ENCODE results near the gene EP400.

DNA sequence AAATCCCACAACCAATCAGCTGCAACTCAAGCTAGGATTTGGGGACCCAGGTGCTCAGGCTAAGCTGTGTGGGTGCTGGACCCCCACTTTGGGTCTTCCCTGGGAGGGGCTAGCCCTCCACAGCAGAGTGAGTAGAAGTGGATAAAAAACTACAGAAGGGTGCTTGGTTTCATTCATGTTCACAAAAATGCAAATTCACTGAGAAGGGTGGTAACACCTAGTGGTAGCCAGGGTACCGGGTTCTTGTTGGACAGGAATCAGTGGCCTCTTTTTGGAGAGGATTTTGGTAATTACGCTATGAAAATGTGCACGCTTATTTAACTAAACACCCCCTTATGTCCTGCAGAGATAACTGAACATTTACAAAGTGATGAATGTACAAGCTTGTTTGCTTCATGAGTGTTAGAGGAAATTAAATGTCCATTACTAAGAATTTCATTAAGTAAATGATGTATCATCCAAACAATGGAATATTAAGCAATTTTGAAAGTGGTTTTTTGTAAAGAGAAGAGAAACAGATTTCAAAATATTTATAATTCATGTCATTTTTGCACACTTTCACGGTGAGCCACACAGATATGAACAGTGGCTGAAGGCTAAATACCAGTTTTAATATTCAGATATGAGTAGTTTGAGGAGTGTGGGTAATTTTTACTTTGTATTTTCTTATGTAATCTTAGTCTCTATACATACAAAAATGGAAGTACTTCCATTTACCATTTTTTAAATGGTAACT, 116.0 kb downstream of the EP400 start:
- TF ChIP-seq ZNF324 (tag by site-specific recombination; IDR thresholded peaks at IDR 0.05) (no peak), ZNF501 (tag by site-specific recombination; IDR thresholded peaks at IDR 0.05) (no peak), MYNN (tag by site-specific recombination; IDR thresholded peaks at IDR 0.05; ENCODE audit: borderline replicate concordance) (no peak), OVOL3 (tag by site-specific recombination; IDR thresholded peaks at IDR 0.05) (no peak), MEIS1 (CRISPR knock-in tag; IDR thresholded peaks at IDR 0.05; ENCODE audit: borderline replicate concordance) (no peak), ZNF174 (tag by site-specific recombination; IDR thresholded peaks at IDR 0.05) (no peak), BCL11A (tag by site-specific recombination; IDR thresholded peaks at IDR 0.05; ENCODE audit: low read depth) (no peak), ZNF2 (tag by site-specific recombination; IDR thresholded peaks at IDR 0.05) (no peak), KLF10 (tag by site-specific recombination; IDR thresholded peaks at IDR 0.05) (no peak), ZNF10 (tag by site-specific recombination; IDR thresholded peaks at IDR 0.05) (no peak)
- TF ChIP-seq, protein P1, sequence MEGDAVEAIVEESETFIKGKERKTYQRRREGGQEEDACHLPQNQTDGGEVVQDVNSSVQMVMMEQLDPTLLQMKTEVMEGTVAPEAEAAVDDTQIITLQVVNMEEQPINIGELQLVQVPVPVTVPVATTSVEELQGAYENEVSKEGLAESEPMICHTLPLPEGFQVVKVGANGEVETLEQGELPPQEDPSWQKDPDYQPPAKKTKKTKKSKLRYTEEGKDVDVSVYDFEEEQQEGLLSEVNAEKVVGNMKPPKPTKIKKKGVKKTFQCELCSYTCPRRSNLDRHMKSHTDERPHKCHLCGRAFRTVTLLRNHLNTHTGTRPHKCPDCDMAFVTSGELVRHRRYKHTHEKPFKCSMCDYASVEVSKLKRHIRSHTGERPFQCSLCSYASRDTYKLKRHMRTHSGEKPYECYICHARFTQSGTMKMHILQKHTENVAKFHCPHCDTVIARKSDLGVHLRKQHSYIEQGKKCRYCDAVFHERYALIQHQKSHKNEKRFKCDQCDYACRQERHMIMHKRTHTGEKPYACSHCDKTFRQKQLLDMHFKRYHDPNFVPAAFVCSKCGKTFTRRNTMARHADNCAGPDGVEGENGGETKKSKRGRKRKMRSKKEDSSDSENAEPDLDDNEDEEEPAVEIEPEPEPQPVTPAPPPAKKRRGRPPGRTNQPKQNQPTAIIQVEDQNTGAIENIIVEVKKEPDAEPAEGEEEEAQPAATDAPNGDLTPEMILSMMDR (tag by site-specific recombination; IDR thresholded peaks at IDR 0.05), result no peak
- TF ChIP-seq, protein P2, sequence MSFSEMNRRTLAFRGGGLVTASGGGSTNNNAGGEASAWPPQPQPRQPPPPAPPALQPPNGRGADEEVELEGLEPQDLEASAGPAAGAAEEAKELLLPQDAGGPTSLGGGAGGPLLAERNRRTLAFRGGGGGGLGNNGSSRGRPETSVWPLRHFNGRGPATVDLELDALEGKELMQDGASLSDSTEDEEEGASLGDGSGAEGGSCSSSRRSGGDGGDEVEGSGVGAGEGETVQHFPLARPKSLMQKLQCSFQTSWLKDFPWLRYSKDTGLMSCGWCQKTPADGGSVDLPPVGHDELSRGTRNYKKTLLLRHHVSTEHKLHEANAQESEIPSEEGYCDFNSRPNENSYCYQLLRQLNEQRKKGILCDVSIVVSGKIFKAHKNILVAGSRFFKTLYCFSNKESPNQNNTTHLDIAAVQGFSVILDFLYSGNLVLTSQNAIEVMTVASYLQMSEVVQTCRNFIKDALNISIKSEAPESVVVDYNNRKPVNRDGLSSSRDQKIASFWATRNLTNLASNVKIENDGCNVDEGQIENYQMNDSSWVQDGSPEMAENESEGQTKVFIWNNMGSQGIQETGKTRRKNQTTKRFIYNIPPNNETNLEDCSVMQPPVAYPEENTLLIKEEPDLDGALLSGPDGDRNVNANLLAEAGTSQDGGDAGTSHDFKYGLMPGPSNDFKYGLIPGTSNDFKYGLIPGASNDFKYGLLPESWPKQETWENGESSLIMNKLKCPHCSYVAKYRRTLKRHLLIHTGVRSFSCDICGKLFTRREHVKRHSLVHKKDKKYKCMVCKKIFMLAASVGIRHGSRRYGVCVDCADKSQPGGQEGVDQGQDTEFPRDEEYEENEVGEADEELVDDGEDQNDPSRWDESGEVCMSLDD (tag by site-specific recombination; IDR thresholded peaks at IDR 0.05), result no peak
- TF ChIP-seq, protein P3, sequence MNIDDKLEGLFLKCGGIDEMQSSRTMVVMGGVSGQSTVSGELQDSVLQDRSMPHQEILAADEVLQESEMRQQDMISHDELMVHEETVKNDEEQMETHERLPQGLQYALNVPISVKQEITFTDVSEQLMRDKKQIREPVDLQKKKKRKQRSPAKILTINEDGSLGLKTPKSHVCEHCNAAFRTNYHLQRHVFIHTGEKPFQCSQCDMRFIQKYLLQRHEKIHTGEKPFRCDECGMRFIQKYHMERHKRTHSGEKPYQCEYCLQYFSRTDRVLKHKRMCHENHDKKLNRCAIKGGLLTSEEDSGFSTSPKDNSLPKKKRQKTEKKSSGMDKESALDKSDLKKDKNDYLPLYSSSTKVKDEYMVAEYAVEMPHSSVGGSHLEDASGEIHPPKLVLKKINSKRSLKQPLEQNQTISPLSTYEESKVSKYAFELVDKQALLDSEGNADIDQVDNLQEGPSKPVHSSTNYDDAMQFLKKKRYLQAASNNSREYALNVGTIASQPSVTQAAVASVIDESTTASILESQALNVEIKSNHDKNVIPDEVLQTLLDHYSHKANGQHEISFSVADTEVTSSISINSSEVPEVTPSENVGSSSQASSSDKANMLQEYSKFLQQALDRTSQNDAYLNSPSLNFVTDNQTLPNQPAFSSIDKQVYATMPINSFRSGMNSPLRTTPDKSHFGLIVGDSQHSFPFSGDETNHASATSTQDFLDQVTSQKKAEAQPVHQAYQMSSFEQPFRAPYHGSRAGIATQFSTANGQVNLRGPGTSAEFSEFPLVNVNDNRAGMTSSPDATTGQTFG (tag by site-specific recombination; IDR thresholded peaks at IDR 0.05; ENCODE audit: borderline replicate concordance), result no peak
